OCI-LY1 (cell line): Measurements from ENCODE around the gene RGMA.

Experiments used
- EZH2 ChIP-seq: fragments of 200-600 bp; sonication (generic), shearing (Covaris generic); IDR thresholded peaks from 2 replicates; pipeline ENCODE4 v1.8.0; 2017; ENCODE audit warnings: borderline replicate concordance, mixed run types, mild to moderate bottlenecking, antibody characterized with exemption, low read length, moderate library complexity, mixed read lengths
- TF ChIP-seq, protein P1 (sequence below): fragments of 200-600 bp; sonication (generic), shearing (Covaris generic); IDR thresholded peaks from 2 replicates; pipeline ENCODE4 v1.5.1; 2017; ENCODE audit warnings: mild to moderate bottlenecking, antibody characterized with exemption, low read length, moderate library complexity, mixed read lengths

DNA sequence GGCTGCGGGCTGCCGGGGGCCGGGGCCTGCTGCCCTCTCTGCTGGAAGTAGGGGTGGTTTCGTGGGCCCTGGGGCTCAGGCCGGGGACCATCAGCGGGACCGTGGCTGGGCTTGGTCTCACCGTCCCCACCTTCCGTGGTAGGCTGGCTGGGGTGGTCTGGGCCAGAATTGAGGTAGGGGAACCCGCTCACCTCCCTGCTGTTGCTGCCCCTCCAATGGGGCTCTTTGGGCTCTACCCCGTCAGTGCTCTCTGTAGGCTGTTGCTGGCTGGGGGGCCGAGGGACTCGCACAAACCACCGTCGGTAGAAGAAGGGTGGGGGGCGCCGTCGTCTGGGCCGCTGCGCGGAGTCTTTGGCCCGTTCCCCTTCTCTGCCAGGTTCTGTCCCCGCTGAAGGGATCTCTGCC, 23.4 kb downstream of the RGMA start:
- TF ChIP-seq, protein P1, sequence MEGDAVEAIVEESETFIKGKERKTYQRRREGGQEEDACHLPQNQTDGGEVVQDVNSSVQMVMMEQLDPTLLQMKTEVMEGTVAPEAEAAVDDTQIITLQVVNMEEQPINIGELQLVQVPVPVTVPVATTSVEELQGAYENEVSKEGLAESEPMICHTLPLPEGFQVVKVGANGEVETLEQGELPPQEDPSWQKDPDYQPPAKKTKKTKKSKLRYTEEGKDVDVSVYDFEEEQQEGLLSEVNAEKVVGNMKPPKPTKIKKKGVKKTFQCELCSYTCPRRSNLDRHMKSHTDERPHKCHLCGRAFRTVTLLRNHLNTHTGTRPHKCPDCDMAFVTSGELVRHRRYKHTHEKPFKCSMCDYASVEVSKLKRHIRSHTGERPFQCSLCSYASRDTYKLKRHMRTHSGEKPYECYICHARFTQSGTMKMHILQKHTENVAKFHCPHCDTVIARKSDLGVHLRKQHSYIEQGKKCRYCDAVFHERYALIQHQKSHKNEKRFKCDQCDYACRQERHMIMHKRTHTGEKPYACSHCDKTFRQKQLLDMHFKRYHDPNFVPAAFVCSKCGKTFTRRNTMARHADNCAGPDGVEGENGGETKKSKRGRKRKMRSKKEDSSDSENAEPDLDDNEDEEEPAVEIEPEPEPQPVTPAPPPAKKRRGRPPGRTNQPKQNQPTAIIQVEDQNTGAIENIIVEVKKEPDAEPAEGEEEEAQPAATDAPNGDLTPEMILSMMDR = no peak
- no peak for TF ChIP-seq EZH2
